Measurements from ENCODE around the gene PAGE4.
A peak's percentile ranks its signal among the peaks of the same experiment; 100 is the strongest.

PAGE4 gene

DNA sequence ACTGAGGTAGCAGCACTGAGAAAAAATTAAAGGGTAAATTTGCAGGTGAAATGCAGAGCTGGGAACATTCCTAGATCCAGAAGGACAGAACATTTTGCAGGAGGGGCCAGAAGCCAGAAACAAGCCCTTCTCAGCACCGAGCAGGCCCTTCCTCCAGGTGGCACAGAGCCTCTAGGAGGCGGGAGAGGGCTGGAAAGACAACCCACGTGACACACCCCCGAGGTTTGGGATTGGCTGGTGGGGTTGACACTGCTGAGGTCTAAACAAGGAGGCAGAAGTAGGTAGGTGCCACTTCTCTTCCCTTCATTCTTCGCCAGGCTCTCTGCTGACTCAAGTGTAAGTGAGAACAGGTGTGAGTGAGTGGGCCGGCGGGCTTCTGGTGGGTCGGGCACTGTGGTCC lies at the start of gene PAGE4:
PAGE4 (plus strand) TSS at position 288 of the 400 bp plus-strand sequence. CDS start 1,126 bp downstream, outside the sequence.
- FAIRE-seq = no peak

GRCh38 chrX:49784747-49785280 lies 44.3 kb upstream of the PAGE4 start:
- FAIRE-seq = no peak

More for the DNA sequence above, at the start of gene PAGE4:
- no peak for DNase-seq (ENCODE audit: insufficient read length, low spot score)

DNA sequence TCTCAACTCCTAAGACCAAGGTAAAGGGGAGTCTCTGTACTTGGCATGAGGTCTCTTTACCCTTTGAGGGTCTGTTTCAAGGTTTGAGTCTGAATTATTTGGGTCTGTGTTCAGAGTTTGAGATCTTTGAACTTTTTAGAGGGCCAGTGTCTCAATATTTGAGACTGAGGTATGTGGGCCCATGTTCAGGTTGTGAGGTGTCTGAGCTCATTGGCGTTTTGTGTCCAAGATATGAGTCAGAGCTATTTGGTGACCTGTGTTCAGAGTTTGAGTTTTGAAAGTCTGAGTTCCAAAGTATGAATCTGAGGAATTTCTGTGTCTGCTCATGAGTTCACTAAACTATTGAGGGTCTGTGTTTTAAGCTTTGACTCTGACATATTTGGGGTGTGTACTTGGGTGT lies 36.7 kb upstream of the PAGE4 start:
- no peak for DNase-seq (ENCODE audit: insufficient read length, low spot score)

More at GRCh38 chrX:49784747-49785280, 44.3 kb upstream of the PAGE4 start:
- no peak for DNase-seq (ENCODE audit: insufficient read length, low spot score)

DNA sequence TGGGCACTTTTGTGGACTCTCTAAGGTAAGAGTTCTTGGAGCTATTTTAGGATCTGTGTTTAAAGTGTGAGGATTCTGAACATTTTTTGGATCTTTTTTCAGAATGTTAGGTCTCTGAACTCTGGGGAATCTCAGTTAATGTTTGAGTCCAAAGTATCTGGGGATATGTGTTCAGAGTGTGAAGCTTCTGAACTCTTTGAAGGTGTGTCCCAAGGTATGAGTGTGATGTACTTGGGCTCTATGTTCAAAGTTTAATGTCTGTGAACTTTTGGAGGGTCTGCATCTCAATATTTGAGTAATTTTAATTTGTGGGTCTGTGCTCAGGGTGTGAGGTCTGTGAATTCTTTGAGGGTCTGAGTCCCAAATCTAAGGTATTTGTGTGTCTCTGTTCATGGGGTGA lies 35.4 kb upstream of the PAGE4 start:
- FAIRE-seq (no peak), DNase-seq (ENCODE audit: insufficient read length, low spot score) (no peak)

More for the DNA sequence above, 36.7 kb upstream of the PAGE4 start:
- FAIRE-seq = peak; percentile 8

DNA sequence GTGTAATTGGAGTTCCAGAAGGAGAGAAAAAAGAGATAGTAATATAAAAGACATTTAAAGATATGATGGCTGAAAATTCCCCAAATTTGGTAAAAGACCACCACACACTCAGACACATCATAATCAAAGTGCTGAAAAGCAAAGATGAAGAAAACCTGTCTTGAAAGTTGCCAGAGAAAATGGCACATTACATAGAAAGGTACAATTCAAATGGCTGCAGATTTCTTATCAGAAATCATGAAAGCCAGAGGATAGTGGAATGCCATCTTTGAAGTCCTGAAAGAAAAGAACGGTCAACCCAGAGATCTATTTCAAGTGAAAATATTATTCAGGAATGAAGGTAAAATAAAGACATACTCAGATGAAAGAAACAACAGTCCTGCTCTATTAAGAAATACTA lies 29.3 kb upstream of the PAGE4 start:
- DNase-seq (ENCODE audit: insufficient read length, low spot score) (no peak), FAIRE-seq (no peak)

- DNase-seq (ENCODE audit: insufficient read length, low spot score) = no peak
- FAIRE-seq = no peak
Measured at GRCh38 chrX:49809891-49810632, 19.0 kb upstream of the PAGE4 start.

DNA sequence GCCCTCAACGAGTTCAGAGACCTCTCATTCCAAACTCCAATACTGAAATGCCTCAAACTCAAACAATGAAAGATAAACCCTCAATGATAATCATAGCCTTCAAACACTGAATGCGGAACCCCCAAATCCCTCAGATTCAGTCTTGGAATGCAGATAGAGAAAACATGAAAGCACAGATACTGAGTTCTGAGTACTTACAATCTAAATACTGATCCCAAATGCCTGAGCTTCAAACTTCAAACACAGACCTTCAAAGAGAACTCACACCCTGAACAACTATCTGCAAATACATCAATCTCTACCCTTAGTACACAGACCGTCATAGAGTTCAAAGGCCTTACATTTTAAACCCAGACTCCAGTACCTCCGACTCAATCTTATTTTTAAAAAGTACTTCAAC lies 16.9 kb upstream of the PAGE4 start:
- DNase-seq (ENCODE audit: insufficient read length, low spot score) (no peak), FAIRE-seq (no peak)

- DNase-seq (ENCODE audit: insufficient read length, low spot score) (no peak), FAIRE-seq (no peak)
Measured at GRCh38 chrX:49816435-49816834, 12.7 kb upstream of the PAGE4 start.

- DNase-seq (ENCODE audit: insufficient read length, low spot score) = no peak
- no peak for FAIRE-seq
Measured at GRCh38 chrX:49838374-49838773, 9.3 kb downstream of the PAGE4 start.

- DNase-seq (ENCODE audit: insufficient read length, low spot score) (no peak), FAIRE-seq (peak; percentile 26)
Measured at GRCh38 chrX:49840679-49841078, 11.6 kb downstream of the PAGE4 start.

GRCh38 chrX:49842621-49843020 lies 13.5 kb downstream of the PAGE4 start:
- DNase-seq (ENCODE audit: insufficient read length, low spot score) (no peak), FAIRE-seq (no peak)

GRCh38 chrX:49844611-49845010 lies 15.5 kb downstream of the PAGE4 start:
- no peak for FAIRE-seq
- DNase-seq (ENCODE audit: insufficient read length, low spot score) = no peak

GRCh38 chrX:49845701-49846403 lies 16.7 kb downstream of the PAGE4 start:
- DNase-seq (ENCODE audit: insufficient read length, low spot score) (no peak), FAIRE-seq (no peak)

DNA sequence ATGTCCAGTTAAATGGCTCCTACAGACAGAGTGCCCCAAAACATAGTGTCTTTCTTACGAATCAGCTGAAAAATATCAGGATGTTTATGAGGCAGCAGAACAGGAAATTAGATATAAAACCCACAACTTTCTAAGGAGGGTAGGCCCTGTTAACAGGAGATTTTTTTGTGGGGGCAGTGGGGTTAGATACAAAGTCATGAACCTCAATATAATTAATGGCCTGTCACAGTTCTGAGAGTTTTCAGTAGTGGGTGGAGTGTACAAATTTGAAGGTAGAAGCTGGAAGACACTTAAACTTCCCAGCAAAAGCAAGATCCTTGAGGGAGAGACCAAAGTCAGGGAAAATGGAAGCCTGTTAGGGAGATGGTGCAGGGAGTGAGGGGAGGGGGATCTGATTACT lies 17.4 kb downstream of the PAGE4 start:
- FAIRE-seq (no peak), DNase-seq (ENCODE audit: insufficient read length, low spot score) (no peak)

- DNase-seq (ENCODE audit: insufficient read length, low spot score) = no peak
- no peak for FAIRE-seq
Measured at GRCh38 chrX:49848275-49848674, 19.2 kb downstream of the PAGE4 start.

- FAIRE-seq = no peak
- DNase-seq (ENCODE audit: insufficient read length, low spot score) = no peak
Measured at GRCh38 chrX:49850028-49850427, 20.9 kb downstream of the PAGE4 start.

- FAIRE-seq = no peak
- DNase-seq (ENCODE audit: insufficient read length, low spot score) = no peak
Measured at GRCh38 chrX:49853661-49854060, 24.6 kb downstream of the PAGE4 start.

DNA sequence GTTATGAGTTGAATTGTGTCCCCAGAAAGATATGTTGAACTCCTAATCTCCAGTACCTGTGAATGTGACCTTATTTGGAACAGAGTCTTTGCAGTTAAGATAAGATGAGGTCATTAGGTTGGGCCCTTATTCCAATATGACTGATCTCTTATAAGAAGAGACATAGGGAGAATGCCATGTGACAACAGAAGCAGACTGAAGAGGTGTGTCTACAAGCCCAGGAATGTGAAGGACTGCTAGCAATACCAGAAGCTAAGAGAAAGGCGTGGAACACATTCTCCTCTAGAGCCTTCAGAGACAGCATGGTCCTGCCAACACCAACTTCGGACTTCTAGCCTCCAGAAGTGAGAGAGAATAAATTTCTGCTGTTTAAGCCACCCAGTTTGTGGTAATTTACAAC lies 27.7 kb downstream of the PAGE4 start:
- FAIRE-seq (no peak), DNase-seq (ENCODE audit: insufficient read length, low spot score) (no peak)

DNA sequence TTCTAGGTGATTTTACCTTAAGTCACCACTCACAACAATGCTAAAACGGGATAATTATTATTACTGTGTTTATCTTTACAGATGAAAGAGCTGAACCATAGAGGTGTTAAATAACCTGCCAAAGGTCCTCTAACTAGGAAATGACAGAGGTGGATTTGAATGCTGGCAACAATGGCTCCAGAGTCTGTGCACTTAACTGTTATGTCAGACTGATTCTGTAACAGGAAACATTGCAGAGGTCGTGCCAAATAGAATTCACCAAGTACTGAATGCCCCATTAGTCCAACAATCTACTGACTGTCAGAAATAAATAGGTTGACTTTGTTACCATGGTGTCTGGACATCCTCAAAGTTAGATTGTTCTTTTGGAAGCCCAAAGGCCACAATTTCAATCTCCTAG lies 29.2 kb downstream of the PAGE4 start:
- DNase-seq (ENCODE audit: insufficient read length, low spot score) (no peak), FAIRE-seq (no peak)

DNA sequence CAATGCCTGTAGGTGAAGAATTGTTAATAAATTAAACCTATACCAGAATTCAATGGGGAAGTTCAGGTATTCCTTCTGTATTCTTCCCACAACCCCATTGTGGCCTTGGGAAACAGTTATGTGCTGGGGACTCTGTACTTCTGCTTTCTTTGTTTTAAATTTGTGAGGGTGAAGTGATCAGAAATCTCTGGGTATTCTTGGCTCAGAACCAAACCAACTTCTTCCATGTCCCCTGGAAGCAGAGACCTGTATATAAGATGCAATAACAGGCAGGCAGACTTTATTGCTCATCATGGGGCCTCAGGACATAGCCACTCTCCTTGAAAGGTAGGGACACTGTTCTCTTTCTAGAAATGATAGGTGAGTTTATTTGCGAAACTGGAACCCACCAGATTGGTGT lies 30.4 kb downstream of the PAGE4 start:
- no peak for FAIRE-seq
- DNase-seq (ENCODE audit: insufficient read length, low spot score) = no peak

GRCh38 chrX:49860867-49861535 lies 31.9 kb downstream of the PAGE4 start:
- DNase-seq (ENCODE audit: insufficient read length, low spot score) = no peak
- no peak for FAIRE-seq

Data from GM19239 (cell line).